ENCODE data around the gene CTDNEP1. TPM values are rescaled to one million over a fixed set of nuclear protein-coding genes. Genes with fewer than 3 reads are reported as not detected.

CTDNEP1 gene
- total RNA-seq, 1 donor from 2014 or later = 103 TPM

DNA sequence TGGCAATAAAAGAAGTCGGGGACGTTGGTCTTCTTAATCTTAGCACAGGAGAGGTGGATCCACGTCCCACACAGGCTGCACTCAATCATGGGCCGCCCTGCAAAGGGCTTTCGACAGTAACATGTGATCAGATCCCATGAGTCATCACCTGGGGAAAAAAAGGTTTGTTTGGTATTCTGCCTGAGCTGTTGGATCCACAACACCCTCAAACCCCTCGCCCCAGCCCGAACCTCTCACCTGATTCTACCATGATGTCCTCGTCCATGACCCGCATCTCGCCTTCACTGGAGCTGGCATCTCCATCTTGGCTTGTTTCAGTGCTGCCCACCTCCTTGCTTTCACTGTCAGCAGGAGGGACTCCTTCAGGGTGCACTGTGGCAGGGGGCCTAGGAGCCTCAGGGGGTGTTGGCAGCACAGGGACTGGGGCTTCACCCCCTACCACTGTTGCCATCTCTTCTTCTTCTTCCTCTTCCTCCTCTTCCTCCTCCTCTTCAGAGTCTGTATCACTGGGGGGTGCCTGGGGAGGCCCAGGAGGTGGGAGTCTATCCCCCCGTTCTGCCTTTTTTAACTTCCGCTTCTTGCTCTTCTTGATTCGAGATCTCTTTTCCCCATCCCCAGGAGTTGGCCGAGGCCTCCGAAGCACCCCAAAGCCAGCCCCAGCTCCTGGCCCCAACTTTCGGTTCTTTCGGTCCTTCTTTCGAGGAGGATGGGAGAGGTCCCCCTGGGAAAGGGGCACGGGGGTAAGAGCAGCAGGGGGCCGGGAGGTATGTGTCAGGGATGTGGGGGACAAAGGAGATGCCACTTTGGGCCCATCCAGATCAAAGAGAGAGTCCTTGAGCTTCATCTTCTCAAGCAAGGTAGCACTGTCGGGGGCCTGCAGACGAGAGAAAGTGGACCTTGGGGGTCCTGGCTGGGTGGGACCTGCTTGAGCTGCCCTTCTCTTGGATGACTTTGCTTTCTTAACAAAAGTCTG lies 15.6 kb downstream of the CTDNEP1 start:
- H3K27me3 ChIP-seq (ENCODE audit: insufficient read depth, low read length) = no peaks in the 10 kb centered on the region
- no peak overlapping the region for H3K4me3 ChIP-seq (ENCODE audit: insufficient read depth, low read depth, low read length)
- H3K36me3 ChIP-seq (ENCODE audit: insufficient read depth, low read length) = peaks cover 30% of the 10 kb centered on the region
- no peak for FAIRE-seq
- Mint-ChIP-seq H3K4me3 (ENCODE audit: unreplicated experiment) (peak overlapping the region; percentile 85), H3K27me3 (ENCODE audit: low read depth, unreplicated experiment) (no peaks in the 10 kb centered on the region), H3K36me3 (ENCODE audit: low read depth, unreplicated experiment) (peaks cover 21% of the 10 kb centered on the region), H3K27ac (ENCODE audit: unreplicated experiment) (peak overlapping the region; percentile 69), H3K9me3 (ENCODE audit: unreplicated experiment) (no peaks in the 10 kb centered on the region), H3K4me1 (ENCODE audit: low read depth, unreplicated experiment) (peaks cover 47% of the 10 kb centered on the region)
- H3K9me3 ChIP-seq (ENCODE audit: insufficient read depth, low read depth, low read length) = no peaks in the 10 kb centered on the region
- peak overlapping the region; percentile 96 for H3K9ac ChIP-seq (ENCODE audit: low read length)
- peak overlapping the region; percentile 24 for H3K27ac ChIP-seq (ENCODE audit: low read depth, low read length)
- no peak overlapping the region for H2AFZ ChIP-seq (ENCODE audit: low read depth, low read length)
- TF ChIP-seq, protein P1, sequence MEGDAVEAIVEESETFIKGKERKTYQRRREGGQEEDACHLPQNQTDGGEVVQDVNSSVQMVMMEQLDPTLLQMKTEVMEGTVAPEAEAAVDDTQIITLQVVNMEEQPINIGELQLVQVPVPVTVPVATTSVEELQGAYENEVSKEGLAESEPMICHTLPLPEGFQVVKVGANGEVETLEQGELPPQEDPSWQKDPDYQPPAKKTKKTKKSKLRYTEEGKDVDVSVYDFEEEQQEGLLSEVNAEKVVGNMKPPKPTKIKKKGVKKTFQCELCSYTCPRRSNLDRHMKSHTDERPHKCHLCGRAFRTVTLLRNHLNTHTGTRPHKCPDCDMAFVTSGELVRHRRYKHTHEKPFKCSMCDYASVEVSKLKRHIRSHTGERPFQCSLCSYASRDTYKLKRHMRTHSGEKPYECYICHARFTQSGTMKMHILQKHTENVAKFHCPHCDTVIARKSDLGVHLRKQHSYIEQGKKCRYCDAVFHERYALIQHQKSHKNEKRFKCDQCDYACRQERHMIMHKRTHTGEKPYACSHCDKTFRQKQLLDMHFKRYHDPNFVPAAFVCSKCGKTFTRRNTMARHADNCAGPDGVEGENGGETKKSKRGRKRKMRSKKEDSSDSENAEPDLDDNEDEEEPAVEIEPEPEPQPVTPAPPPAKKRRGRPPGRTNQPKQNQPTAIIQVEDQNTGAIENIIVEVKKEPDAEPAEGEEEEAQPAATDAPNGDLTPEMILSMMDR (IDR thresholded peaks at IDR 0.05; ENCODE audit: insufficient read depth, low read depth, low read length) = no peak
- TF ChIP-seq EZH2 (IDR thresholded peaks at IDR 0.05; ENCODE audit: insufficient read depth, low read length) = no peak
- H3K79me2 ChIP-seq (ENCODE audit: insufficient read depth, low read length) = peaks cover 90% of the 10 kb centered on the region
- peak overlapping the region; percentile 91 for H3K4me2 ChIP-seq (ENCODE audit: low read length)
- peak; percentile 40 for DNase-seq (ENCODE audit: low read depth)
- peaks cover 46% of the 10 kb centered on the region for H3K4me1 ChIP-seq (ENCODE audit: insufficient read depth, low read length)
- peaks cover 47% of the 10 kb centered on the region for H4K20me1 ChIP-seq (ENCODE audit: insufficient read depth, low read length)

GRCh38 chr17:7234083-7234951 lies 17.2 kb downstream of the CTDNEP1 start, which contains the start of gene DVL2:
Gene DVL2 (minus strand): TSS chr17:7234517. CDS start chr17:7234262, 255 bp downstream.
- no peak for FAIRE-seq
- H3K79me2 ChIP-seq (ENCODE audit: insufficient read depth, low read length) = peaks cover 93% of the 10 kb centered on the region
- H3K36me3 ChIP-seq (ENCODE audit: insufficient read depth, low read length) = peaks cover 20% of the 10 kb centered on the region
- H2AFZ ChIP-seq (ENCODE audit: low read depth, low read length) = no peak within 1 kb of the TSS
- H3K4me1 Mint-ChIP-seq (ENCODE audit: low read depth, unreplicated experiment) = peaks cover 38% of the 10 kb centered on the region
- H3K27ac ChIP-seq (ENCODE audit: low read depth, low read length) = peak within 1 kb of the TSS; percentile 76
- H4K20me1 ChIP-seq (ENCODE audit: insufficient read depth, low read length) = peaks cover 57% of the 10 kb centered on the region
- no peaks in the 10 kb centered on the region for H3K9me3 ChIP-seq (ENCODE audit: insufficient read depth, low read depth, low read length)
- peak within 1 kb of the TSS; percentile 92 for H3K9ac ChIP-seq (ENCODE audit: low read length)
- peaks cover 1% of the 10 kb centered on the region for H3K9me3 Mint-ChIP-seq (ENCODE audit: unreplicated experiment)
- no peaks in the 10 kb centered on the region for H3K27me3 ChIP-seq (ENCODE audit: insufficient read depth, low read length)
- H3K27ac Mint-ChIP-seq (ENCODE audit: unreplicated experiment) = peak within 1 kb of the TSS; percentile 96
- peak within 1 kb of the TSS; percentile 79 for H3K4me3 ChIP-seq (ENCODE audit: insufficient read depth, low read depth, low read length)
- no peak for TF ChIP-seq EZH2 (IDR thresholded peaks at IDR 0.05; ENCODE audit: insufficient read depth, low read length)
- TF ChIP-seq, protein P1 (IDR thresholded peaks at IDR 0.05; ENCODE audit: insufficient read depth, low read depth, low read length) = no peak
- peak within 1 kb of the TSS; percentile 91 for H3K4me2 ChIP-seq (ENCODE audit: low read length)
- peak within 1 kb of the TSS; percentile 95 for H3K4me3 Mint-ChIP-seq (ENCODE audit: unreplicated experiment)
- H3K36me3 Mint-ChIP-seq (ENCODE audit: low read depth, unreplicated experiment) = peaks cover 21% of the 10 kb centered on the region
- H3K27me3 Mint-ChIP-seq (ENCODE audit: low read depth, unreplicated experiment) = no peaks in the 10 kb centered on the region
- peaks cover 33% of the 10 kb centered on the region for H3K4me1 ChIP-seq (ENCODE audit: insufficient read depth, low read length)
- DNase-seq (ENCODE audit: low read depth) = peak; percentile 83

Data from astrocyte (in vitro differentiated cells and primary cell).